ENCODE data around the gene HOOK2. TPM values are rescaled to one million over a fixed set of nuclear protein-coding genes. Genes with fewer than 3 reads are reported as not detected.
"Not testable (repeated sequence)": the region's sequence is repeated elsewhere in the genome, so short reads cannot be mapped to it uniquely, and the experiment has no call there.

Gene HOOK2
- total RNA-seq, 4 donors from 2014 or later: 128 to 145 (median 136) TPM

DNA sequence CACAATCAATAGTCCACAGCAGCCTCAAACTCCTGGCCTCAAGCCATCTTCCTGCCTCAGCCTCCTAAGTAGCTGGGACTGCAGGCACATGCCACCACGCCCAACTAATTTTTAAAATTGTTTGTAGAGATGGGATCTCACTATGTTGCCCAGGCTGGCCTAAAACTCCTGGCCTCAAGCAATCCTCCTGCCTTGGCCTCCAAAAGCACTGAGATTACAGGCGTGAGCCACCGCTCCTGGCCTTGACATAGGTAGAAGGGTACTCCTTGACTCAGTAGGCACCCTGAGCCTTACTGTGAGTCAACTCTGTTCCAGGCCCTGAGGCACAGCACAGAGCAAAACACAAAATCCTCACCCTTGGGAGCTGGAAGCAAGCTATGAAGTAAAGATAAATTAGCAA, 59.4 kb downstream of the HOOK2 start:
- peaks cover 44 to 55% of the 10 kb centered on the region in 2 donors for H3K36me3 ChIP-seq
- 96 to 100% methylated on average over 3 of the region's 3 CpGs for WGBS, 2 donors
- DNase-seq: no peak
- H3K27ac ChIP-seq: no peak overlapping the region
- H3K27me3 ChIP-seq: no peaks in the 10 kb centered on the region
- no peak overlapping the region for H3K4me3 ChIP-seq (replicated peaks in 1 of 3)
- TF ChIP-seq POLR2A (IDR thresholded peaks at IDR 0.05): no peak
- TF ChIP-seq, protein P1, sequence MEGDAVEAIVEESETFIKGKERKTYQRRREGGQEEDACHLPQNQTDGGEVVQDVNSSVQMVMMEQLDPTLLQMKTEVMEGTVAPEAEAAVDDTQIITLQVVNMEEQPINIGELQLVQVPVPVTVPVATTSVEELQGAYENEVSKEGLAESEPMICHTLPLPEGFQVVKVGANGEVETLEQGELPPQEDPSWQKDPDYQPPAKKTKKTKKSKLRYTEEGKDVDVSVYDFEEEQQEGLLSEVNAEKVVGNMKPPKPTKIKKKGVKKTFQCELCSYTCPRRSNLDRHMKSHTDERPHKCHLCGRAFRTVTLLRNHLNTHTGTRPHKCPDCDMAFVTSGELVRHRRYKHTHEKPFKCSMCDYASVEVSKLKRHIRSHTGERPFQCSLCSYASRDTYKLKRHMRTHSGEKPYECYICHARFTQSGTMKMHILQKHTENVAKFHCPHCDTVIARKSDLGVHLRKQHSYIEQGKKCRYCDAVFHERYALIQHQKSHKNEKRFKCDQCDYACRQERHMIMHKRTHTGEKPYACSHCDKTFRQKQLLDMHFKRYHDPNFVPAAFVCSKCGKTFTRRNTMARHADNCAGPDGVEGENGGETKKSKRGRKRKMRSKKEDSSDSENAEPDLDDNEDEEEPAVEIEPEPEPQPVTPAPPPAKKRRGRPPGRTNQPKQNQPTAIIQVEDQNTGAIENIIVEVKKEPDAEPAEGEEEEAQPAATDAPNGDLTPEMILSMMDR (IDR thresholded peaks at IDR 0.05): no peak
- no peaks in the 10 kb centered on the region for H3K9me3 ChIP-seq
- intact Hi-C loops (cut with DNase I): no loop called here
- peaks cover 4 to 10% of the 10 kb centered on the region in 2 donors for H3K4me1 ChIP-seq

DNA sequence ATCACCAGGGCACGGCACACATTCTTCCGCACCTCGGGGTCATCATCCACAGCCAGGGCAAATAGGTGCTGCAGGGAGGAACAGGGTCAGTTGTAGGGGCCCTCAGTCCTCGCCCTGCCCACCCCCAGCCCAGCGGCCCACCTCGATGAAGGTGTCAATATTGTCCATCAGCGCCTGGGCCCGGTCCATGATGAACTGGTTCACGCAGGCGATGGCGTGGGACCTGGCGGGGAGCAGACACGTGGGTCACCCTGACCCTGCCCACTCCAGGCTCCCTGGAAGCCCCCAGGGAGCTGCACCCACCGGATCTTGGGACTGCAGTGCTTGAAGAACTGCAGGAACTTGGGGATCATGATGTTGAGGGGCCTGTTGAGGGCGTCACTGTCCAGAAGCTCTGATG, 60.2 kb downstream of the HOOK2 start:
- Histone ChIP-seq H3K27ac (no peak overlapping the region), H3K36me3 (peaks cover 52 to 63% of the 10 kb centered on the region in 2 donors), H3K4me1 (peaks cover 0 to 2% of the 10 kb centered on the region in 2 donors), H3K27me3 (no peaks in the 10 kb centered on the region), H3K9me3 (no peaks in the 10 kb centered on the region), H3K4me3 (replicated peaks in 1 of 3) (no peak overlapping the region)
- DNase-seq: no peak
- TF ChIP-seq POLR2A (IDR thresholded peaks at IDR 0.05): no peak
- TF ChIP-seq, protein P1 (IDR thresholded peaks at IDR 0.05): no peak
- intact Hi-C loops (cut with DNase I): no loop called here
- WGBS, 2 donors: 93 to 97% methylated on average over 11 to 15 of the region's 15 CpGs

DNA sequence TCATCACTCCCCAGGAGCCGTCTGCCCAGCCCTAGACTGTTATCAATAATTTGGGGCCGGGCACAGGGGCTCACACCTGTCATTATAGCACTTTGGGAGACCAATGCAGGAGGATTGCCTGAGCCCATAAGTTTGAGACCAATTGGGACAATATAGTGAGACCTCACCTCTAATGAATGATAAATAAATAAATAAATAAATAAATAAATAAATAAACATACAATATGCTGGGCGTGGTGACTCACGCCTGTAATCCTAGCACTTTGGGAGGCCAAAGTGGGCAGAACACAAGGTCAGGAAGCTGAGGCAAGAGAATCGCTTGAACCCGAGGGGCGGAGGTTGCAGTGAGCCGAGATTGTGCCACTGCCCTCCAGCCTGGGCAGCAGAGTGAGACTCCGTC, 62.0 kb downstream of the HOOK2 start:
- DNase-seq; H3K27ac ChIP-seq; H3K27me3 ChIP-seq; H3K9me3 ChIP-seq; H3K4me1 ChIP-seq; H3K4me3 ChIP-seq (replicated peaks in 1 of 3); intact Hi-C loops (cut with DNase I): not testable (repeated sequence)
- peaks cover 65 to 69% of the 10 kb centered on the region in 2 donors for H3K36me3 ChIP-seq
- WGBS, 2 donors: 93 to 94% methylated on average over 9 of the region's 9 CpGs

Small RNAs within 50 kb of the gene (microRNA-seq; reads per million reads assigned to microRNA genes)
- gene MIR5684: not detected

Small RNAs within 50 kb of the gene (small RNA-seq; reads per million reads assigned to genes)
- not detected for gene MIR5684

Other genes with a start within 250 kb of the HOOK2 start
- 10 to 100 TPM; 19.4 to 27.3 (median 23.9) TPM for gene ZNF564, start 224.1 kb downstream of the HOOK2 start, total RNA-seq
- 10 to 100 TPM; 11.3 to 28.9 (median 17.5) TPM for gene ZNF490, start 164.7 kb downstream of the HOOK2 start, total RNA-seq
- 10 to 100 TPM; 37.8 to 44.9 (median 39.5) TPM for gene ZNF791, start 164.6 kb downstream of the HOOK2 start, total RNA-seq
- 100 to 1,000 TPM in 1 of 4 donors, 10 to 100 TPM in 3; 38.0 to 106 (median 82.5) TPM for gene MAN2B1, start 108.8 kb downstream of the HOOK2 start, total RNA-seq
- 10 to 100 TPM in 3 of 4 donors, 1 to 10 TPM in 1; 9.5 to 17.5 (median 14.3) TPM for gene WDR83, start 108.7 kb downstream of the HOOK2 start, total RNA-seq
- 100 to 1,000 TPM; 105 to 122 (median 115) TPM for gene DHPS, start 93.7 kb downstream of the HOOK2 start, total RNA-seq
- not detected for gene GNG14, start 87.6 kb downstream of the HOOK2 start, total RNA-seq
- 10 to 100 TPM in 2 of 4 donors, 1 to 10 TPM in 2; 5.9 to 13.7 (median 11.3) TPM for gene FBXW9, start 78.9 kb downstream of the HOOK2 start, total RNA-seq
- 10 to 100 TPM; 50.8 to 59.8 (median 54.8) TPM for gene TNPO2, start 51.6 kb downstream of the HOOK2 start, total RNA-seq
- gene TRIR, start 40.9 kb downstream of the HOOK2 start, total RNA-seq: 100 to 1,000 TPM; 261 to 416 (median 329) TPM
- gene GET3, start 38.1 kb downstream of the HOOK2 start, total RNA-seq: 10 to 100 TPM; 70.7 to 88.8 (median 83.3) TPM
- not detected for gene BEST2, start 23.8 kb downstream of the HOOK2 start, total RNA-seq
- gene JUNB, start 15.9 kb upstream of the HOOK2 start, total RNA-seq: 100 to 1,000 TPM; 111 to 393 (median 220) TPM
- gene PRDX2, start 26.2 kb upstream of the HOOK2 start, total RNA-seq: 100 to 1,000 TPM; 166 to 496 (median 328) TPM
- gene THSD8, start 26.5 kb upstream of the HOOK2 start, total RNA-seq: under 1 TPM in 1 of 4 donors, not detected in 3; 0.67 TPM
- 10 to 100 TPM in 1 of 4 donors, 1 to 10 TPM in 3; 1.5 to 11.8 (median 5.4) TPM for gene RNASEH2A, start 31.0 kb upstream of the HOOK2 start, total RNA-seq
- gene RTBDN, start 59.0 kb upstream of the HOOK2 start, total RNA-seq: not detected
- gene MAST1, start 63.0 kb upstream of the HOOK2 start, total RNA-seq: under 1 TPM in 1 of 4 donors, not detected in 3; 0.56 TPM
- 10 to 100 TPM; 35.4 to 67.3 (median 59.1) TPM for gene DNASE2, start 105.9 kb upstream of the HOOK2 start, total RNA-seq
- not detected for gene KLF1, start 111.6 kb upstream of the HOOK2 start, total RNA-seq
- gene GCDH, start 115.6 kb upstream of the HOOK2 start, total RNA-seq: 10 to 100 TPM; 31.2 to 63.7 (median 46.7) TPM
- gene SYCE2, start 143.7 kb upstream of the HOOK2 start, total RNA-seq: not detected
- 10 to 100 TPM; 43.5 to 61.5 (median 53.4) TPM for gene FARSA, start 158.2 kb upstream of the HOOK2 start, total RNA-seq
- 1,000 to 10,000 TPM; 1,892 to 4,270 (median 2,942) TPM for gene CALR, start 163.1 kb upstream of the HOOK2 start, total RNA-seq
- 100 to 1,000 TPM in 2 of 4 donors, 10 to 100 TPM in 2; 72.0 to 128 (median 101) TPM for gene RAD23A, start 170.3 kb upstream of the HOOK2 start, total RNA-seq
- gene GADD45GIP1, start 181.7 kb upstream of the HOOK2 start, total RNA-seq: 10 to 100 TPM; 31.8 to 68.3 (median 55.2) TPM
- under 1 TPM in 2 of 4 donors, not detected in 2; 0.40 to 0.45 TPM for gene DAND5, start 194.0 kb upstream of the HOOK2 start, total RNA-seq
- gene NFIX, start 219.9 kb upstream of the HOOK2 start, total RNA-seq: 10 to 100 TPM; 38.8 to 70.2 (median 62.4) TPM